ENCODE data around the gene PC.

PC gene

DNA sequence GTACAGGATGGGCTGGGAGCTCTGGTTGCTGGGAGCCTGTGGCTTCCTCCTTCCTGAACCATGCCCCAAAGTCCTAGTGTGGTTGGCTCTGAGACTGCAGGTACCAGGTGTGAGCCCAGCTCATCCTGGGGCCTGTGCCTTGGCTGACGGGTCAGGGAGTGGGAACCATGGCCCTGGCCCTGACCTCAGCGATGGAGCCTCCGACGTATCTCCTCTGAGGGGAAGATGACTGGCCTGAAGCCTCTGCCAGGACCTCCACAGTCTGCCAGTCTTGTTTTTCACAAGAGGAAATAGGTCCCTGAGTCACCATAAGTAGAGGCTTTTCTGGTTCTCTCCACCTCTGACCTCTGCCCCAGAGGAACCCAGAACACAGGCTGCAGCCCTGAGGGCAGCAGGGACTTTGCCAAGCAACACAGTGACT, 111.5 kb downstream of the PC start:
- TF ChIP-seq, protein P1, sequence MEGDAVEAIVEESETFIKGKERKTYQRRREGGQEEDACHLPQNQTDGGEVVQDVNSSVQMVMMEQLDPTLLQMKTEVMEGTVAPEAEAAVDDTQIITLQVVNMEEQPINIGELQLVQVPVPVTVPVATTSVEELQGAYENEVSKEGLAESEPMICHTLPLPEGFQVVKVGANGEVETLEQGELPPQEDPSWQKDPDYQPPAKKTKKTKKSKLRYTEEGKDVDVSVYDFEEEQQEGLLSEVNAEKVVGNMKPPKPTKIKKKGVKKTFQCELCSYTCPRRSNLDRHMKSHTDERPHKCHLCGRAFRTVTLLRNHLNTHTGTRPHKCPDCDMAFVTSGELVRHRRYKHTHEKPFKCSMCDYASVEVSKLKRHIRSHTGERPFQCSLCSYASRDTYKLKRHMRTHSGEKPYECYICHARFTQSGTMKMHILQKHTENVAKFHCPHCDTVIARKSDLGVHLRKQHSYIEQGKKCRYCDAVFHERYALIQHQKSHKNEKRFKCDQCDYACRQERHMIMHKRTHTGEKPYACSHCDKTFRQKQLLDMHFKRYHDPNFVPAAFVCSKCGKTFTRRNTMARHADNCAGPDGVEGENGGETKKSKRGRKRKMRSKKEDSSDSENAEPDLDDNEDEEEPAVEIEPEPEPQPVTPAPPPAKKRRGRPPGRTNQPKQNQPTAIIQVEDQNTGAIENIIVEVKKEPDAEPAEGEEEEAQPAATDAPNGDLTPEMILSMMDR (conservative IDR thresholded peaks at IDR 0.05; ENCODE audit: low read depth, low read length) = no peak

DNA sequence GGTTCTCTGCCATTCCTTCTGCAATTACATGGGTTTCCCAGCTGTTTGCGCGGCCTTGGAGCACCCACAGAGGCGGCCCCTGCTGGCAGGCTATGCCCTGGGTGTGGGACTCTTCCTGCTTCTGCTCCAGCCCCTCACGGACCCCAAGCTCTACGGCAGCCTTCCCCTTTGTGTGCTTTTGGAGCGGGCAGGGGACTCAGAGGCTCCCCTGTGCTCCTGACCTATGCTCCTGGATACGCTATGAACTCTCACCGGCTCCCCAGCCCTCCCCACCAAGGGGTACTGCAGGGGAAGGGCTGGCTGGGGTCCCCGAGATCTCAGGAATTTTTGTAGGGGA, 112.3 kb downstream of the PC start:
- no peak for DNase-seq (ENCODE audit: low read depth)
- TF ChIP-seq, protein P1 (conservative IDR thresholded peaks at IDR 0.05; ENCODE audit: low read depth, low read length) = no peak
- no peak overlapping the region for H3K4me3 ChIP-seq (ENCODE audit: low read length)

More for the DNA sequence above, 111.5 kb downstream of the PC start:
- DNase-seq (ENCODE audit: low read depth) = no peak
- H3K4me3 ChIP-seq (ENCODE audit: low read length) = no peak overlapping the region

DNA sequence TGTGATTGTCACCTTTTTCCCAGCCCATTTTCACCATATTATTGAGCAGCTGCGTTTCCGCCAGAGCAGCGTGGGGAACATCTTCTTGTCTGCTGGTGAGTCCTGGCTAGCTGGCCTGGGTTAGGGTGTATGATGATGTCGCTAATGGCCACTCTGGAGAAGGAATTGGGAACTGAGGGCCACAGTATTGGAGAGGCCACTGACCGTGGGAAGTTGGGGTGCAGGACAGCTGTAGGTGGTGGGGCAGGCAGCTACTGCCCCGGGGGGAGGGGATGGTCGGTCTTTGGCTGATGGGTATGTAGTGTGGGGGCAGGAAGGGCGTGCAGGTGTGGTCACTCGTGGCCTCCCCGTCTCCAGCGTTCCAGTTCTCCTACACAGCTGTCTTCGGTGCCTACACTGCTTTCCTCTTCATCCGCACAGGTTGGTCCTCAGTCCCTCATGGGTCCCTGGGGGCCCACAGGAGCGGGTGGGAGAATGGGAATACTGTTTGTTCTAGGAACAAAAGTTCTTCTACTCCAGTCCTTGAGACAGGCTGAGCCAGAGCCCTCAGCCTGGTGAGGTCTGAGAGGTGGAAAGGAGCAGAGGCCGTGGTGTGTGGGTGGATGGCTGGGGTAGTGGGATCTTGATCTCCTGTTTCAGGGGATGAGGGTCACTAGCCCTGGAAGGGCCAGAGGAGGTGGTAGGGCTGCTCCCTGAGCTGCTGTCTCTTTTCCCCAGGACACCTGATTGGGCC, 112.9 kb downstream of the PC start:
- TF ChIP-seq, protein P1 (conservative IDR thresholded peaks at IDR 0.05; ENCODE audit: low read depth, low read length) = no peak
- DNase-seq (ENCODE audit: low read depth) = no peak
- no peak overlapping the region for H3K4me3 ChIP-seq (ENCODE audit: low read length)

DNA sequence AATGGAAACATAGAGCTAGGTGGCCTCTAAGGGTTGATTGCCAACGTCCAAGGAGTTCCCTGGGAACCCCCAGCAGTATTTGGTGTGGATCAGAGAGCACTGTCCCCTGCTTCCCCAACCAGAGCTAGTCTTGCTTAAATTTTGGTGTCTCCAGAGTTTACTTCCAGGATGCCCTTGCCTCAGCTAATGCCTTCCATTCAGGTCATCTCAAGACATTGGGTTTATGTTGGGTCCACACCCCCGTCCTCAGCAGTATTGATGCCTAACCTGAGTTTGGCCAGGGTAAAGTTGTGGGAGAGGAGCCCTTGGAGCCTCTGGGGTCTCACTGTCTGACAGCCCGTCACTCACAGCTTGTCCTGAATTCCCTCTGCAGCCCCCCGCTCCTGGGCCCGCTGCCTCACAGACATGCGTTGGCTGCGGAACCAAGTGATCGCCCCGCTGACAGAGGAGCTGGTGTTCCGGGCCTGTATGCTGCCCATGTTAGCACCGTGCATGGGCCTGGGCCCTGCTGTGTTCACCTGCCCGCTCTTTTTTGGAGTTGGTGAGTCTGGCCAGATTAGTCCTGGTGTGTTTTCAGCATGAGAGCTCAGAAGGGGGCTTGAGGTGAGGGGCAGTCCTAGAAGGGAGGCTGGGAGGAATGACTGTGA, 113.6 kb downstream of the PC start:
- no peak overlapping the region for H3K4me3 ChIP-seq (ENCODE audit: low read length)
- no peak for DNase-seq (ENCODE audit: low read depth)
- TF ChIP-seq, protein P1 (conservative IDR thresholded peaks at IDR 0.05; ENCODE audit: low read depth, low read length) = no peak

DNA sequence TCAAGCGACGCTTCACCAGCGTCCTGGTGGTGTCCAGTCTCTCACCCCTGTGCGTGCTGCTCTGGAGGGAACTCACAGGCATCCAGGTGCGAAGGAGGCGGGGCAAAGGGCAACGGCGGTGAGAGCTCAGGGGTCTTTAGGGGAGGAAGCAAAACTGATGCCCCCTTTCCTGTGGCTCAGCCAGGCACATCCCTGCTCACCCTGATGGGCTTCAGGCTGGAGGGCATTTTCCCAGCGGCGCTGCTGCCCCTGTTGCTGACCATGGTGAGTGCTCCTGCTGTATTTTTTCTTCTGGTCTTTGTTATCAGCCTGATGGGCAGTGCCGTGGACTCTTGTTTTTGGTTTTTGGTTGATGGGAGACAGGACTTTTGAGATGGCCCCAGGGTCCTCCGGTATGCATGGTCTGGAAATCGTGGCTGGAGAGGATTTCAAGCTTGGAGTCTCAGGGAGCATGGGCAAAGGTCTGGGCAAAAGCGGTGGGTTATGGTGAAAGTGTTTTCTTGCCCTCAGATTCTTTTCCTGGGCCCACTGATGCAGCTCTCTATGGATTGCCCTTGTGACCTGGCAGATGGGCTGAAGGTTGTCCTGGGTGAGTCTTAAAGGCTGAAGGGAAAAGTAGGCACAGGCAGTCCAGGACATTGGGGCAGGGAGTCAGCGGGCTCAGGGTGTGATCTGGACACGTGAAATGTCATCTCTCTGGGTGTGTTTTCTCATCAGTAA, 114.2 kb downstream of the PC start:
- TF ChIP-seq, protein P1 (conservative IDR thresholded peaks at IDR 0.05; ENCODE audit: low read depth, low read length) = no peak
- peak overlapping the region; percentile 96 for H3K4me3 ChIP-seq (ENCODE audit: low read length)
- no peak for DNase-seq (ENCODE audit: low read depth)

DNA sequence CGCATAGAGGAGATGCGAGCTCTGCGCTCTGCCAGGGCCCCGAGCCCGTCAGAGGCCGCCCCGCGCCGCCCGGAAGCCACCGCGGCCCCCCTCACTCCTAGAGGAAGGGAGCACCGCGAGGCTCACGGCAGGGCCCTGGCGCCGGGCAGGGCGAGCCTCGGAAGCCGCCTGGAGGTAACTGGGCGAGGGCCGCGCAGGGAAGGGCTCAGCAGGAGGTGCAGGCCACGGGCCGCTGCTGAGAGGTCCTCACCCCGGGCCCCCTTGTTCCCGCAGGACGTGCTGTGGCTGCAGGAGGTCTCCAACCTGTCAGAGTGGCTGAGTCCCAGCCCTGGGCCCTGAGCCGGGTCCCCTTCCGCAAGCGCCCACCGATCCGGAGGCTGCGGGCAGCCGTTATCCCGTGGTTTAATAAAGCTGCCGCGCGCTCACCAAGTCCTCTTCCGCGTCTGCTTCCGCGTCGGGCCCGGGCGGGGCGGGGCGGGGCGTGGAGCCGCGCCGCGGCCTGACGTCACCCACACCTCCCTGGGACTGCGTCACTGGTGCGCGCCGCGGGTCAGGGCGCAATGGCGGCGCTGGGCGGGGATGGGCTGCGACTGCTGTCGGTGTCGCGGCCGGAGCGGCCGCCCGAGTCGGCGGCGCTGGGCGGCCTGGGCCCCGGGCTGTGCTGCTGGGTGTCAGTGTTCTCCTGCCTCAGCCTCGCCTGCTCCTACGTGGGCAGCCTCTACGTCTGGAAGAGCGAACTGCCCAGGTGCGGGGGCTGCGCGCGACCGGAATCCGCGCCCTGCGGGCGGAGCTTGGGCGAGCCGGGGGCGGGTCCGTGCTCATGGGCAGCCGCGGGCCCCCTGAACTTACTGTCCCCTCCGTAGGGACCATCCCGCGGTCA, 115.0 kb downstream of the PC start, which contains the start of gene RCE1:
TSS of gene RCE1 (plus strand) at position 546 of the 880 bp plus-strand sequence. CDS start at position 561, 15 bp downstream.
- TF ChIP-seq, protein P1 (conservative IDR thresholded peaks at IDR 0.05; ENCODE audit: low read depth, low read length) = no peak
- DNase-seq (ENCODE audit: low read depth) = no peak
- H3K4me3 ChIP-seq (ENCODE audit: low read length) = peak within 1 kb of the TSS; percentile 96

Measured in retinal pigment epithelial cell (primary cell).